ENCODE data around the gene S1PR2. TPM values are rescaled to one million over a fixed set of nuclear protein-coding genes. Genes with fewer than 3 reads are reported as not detected.
"Not testable (repeated sequence)": the region's sequence is repeated elsewhere in the genome, so short reads cannot be mapped to it uniquely, and the experiment has no call there.

Gene S1PR2
- total RNA-seq, 1 donor from 2014 or later = 12.5 TPM

DNA sequence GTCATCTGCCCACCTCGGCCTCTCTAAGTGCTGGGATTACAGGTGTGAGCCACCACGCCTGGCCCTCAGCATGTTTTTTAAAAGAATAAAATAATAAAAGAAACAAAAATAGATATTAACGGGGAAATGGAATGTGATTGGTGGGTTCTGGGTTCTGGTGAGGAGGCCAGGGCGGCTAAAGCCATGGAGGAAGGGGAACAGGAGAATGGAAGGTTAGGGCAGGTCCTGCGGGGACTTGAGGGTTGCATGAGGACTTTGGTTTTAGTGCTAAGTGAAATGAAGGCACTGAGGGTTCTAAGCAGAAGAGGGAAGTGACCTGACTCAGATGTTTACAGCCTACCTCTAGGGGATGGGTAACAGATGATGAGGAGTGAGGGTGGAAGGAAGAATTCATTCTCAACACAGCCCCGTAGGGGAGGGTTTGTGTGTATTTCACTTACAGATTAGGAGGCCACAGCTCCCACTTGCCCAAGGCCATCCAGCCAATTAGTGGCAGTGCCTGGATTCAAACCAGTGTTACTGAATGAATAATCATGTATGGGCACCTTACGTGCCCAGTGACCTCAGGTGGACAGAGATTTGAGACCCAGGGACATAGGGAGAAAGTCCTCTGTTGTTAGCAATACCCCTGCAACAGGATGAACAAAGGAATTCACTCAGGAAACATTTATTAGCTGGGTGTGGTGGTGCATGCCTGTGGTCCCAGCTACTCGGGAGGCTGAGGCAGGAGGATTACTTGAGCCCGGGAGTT, 14.2 kb upstream of the S1PR2 start:
- TF ChIP-seq, protein P1, sequence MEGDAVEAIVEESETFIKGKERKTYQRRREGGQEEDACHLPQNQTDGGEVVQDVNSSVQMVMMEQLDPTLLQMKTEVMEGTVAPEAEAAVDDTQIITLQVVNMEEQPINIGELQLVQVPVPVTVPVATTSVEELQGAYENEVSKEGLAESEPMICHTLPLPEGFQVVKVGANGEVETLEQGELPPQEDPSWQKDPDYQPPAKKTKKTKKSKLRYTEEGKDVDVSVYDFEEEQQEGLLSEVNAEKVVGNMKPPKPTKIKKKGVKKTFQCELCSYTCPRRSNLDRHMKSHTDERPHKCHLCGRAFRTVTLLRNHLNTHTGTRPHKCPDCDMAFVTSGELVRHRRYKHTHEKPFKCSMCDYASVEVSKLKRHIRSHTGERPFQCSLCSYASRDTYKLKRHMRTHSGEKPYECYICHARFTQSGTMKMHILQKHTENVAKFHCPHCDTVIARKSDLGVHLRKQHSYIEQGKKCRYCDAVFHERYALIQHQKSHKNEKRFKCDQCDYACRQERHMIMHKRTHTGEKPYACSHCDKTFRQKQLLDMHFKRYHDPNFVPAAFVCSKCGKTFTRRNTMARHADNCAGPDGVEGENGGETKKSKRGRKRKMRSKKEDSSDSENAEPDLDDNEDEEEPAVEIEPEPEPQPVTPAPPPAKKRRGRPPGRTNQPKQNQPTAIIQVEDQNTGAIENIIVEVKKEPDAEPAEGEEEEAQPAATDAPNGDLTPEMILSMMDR (IDR thresholded peaks at IDR 0.05; ENCODE audit: partially characterized antibody, unreplicated experiment) = no peak
- DNase-seq = no peak
- Mint-ChIP-seq H3K27ac (ENCODE audit: unreplicated experiment) (no peak overlapping the region), H3K27me3 (ENCODE audit: unreplicated experiment) (no peaks in the 10 kb centered on the region), H3K9me3 (ENCODE audit: unreplicated experiment) (no peaks in the 10 kb centered on the region), H3K4me3 (ENCODE audit: unreplicated experiment) (no peak overlapping the region), H3K4me1 (ENCODE audit: low read depth, unreplicated experiment) (no peaks in the 10 kb centered on the region), H3K36me3 (ENCODE audit: unreplicated experiment) (no peaks in the 10 kb centered on the region)

GRCh38 chr19:10243606-10244005, 12.5 kb upstream of the S1PR2 start:
- no peaks in the 10 kb centered on the region for H3K36me3 Mint-ChIP-seq (ENCODE audit: unreplicated experiment)
- no peaks in the 10 kb centered on the region for H3K9me3 Mint-ChIP-seq (ENCODE audit: unreplicated experiment)
- H3K27me3 Mint-ChIP-seq (ENCODE audit: unreplicated experiment) = no peaks in the 10 kb centered on the region
- no peaks in the 10 kb centered on the region for H3K4me1 Mint-ChIP-seq (ENCODE audit: low read depth, unreplicated experiment)
- H3K27ac Mint-ChIP-seq (ENCODE audit: unreplicated experiment) = no peak overlapping the region
- DNase-seq = no peak
- TF ChIP-seq, protein P1 (IDR thresholded peaks at IDR 0.05; ENCODE audit: partially characterized antibody, unreplicated experiment) = no peak
- no peak overlapping the region for H3K4me3 Mint-ChIP-seq (ENCODE audit: unreplicated experiment)

DNA sequence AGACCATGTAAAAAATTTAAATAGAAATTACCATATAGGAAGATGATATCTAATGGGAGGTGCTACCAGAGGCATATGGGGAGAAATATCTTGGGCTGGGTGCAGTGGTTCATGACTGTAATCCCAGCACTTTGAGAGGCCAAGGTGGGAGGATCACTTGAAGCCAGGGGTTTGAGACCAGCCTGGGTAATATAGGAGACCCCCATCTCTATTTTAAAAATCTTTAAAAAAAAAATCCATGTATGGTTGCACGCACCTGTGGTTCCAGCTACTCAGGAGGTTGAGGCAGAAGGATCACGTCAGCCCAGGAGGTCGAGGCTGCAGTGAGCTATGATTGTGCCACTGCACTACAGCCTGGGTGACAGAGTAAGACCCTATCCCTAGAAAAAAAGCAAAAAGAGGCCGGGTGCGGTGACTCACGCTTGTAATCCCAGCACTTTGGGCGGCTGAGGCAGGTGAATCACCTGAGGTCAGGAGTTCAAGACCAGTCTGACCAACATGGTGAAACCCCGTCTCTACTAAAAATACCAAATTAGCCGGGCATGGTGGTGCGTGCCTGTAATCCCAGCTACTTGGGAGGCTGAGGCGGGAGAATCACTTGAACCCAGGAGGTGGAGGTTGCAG, 10.8 kb upstream of the S1PR2 start:
- H3K27me3 Mint-ChIP-seq (ENCODE audit: unreplicated experiment); H3K9me3 Mint-ChIP-seq (ENCODE audit: unreplicated experiment); H3K4me1 Mint-ChIP-seq (ENCODE audit: low read depth, unreplicated experiment); DNase-seq; H3K36me3 Mint-ChIP-seq (ENCODE audit: unreplicated experiment); H3K27ac Mint-ChIP-seq (ENCODE audit: unreplicated experiment); H3K4me3 Mint-ChIP-seq (ENCODE audit: unreplicated experiment): not testable (repeated sequence)

DNA sequence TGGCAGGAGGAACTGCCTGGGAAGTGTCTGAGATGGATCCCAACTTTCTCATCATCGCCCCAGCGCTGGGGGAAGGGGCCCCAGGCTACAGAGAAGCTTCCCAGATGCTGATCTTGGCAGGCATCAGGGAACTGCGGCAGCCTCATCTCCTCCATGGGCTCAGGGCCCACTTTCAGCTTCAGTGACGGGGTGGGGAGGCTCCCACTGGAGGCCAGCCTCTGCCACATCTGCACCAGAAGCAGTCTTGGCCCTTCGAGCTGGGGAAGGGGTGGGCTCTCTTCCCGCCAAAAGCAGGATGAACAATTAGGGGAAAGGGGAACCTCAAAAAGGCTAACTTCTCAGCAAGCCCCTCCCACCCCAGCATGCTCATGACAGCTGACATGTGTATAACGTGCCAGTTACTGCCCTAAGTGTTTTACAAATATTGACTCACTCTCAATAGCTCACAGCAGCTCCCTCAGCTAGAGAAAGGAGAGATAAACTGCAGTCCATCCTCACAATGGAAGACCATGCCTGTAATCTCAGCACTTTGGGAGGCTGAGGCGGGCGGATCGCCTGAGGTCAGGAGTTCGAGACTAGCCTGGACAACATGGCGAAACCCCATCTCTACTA, 7.1 kb upstream of the S1PR2 start:
- H3K4me3 Mint-ChIP-seq (ENCODE audit: unreplicated experiment) = no peak overlapping the region

DNA sequence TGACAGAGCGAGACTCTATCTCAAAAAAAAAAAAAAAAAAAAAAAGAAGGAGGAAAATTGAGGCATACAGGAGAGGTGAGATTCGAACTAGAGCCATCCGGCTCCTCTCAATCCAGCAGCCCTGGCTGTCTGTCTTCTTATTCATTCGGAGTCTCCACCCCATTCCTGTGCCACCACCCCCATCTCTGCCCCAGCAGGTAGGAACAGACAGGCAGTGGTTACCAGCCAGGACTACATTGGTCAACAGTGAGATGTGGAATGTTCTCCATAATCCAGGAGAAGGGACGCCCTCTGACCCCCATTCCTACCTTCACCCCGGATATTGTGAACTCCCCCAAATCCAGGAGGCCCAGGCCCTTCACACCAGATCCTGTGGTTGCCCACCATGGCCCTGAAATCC, 6.6 kb upstream of the S1PR2 start:
- DNase-seq = no peak
- Mint-ChIP-seq H3K4me3 (ENCODE audit: unreplicated experiment) (no peak overlapping the region), H3K27me3 (ENCODE audit: unreplicated experiment) (peaks cover 9% of the 10 kb centered on the region), H3K4me1 (ENCODE audit: low read depth, unreplicated experiment) (peaks cover 7% of the 10 kb centered on the region), H3K36me3 (ENCODE audit: unreplicated experiment) (no peaks in the 10 kb centered on the region), H3K27ac (ENCODE audit: unreplicated experiment) (no peak overlapping the region), H3K9me3 (ENCODE audit: unreplicated experiment) (peaks cover 4% of the 10 kb centered on the region)
- TF ChIP-seq, protein P1 (IDR thresholded peaks at IDR 0.05; ENCODE audit: partially characterized antibody, unreplicated experiment) = no peak

More for the DNA sequence above, 7.1 kb upstream of the S1PR2 start:
- Mint-ChIP-seq H3K27me3 (ENCODE audit: unreplicated experiment) (peaks cover 9% of the 10 kb centered on the region), H3K4me1 (ENCODE audit: low read depth, unreplicated experiment) (peaks cover 7% of the 10 kb centered on the region), H3K9me3 (ENCODE audit: unreplicated experiment) (peaks cover 4% of the 10 kb centered on the region), H3K27ac (ENCODE audit: unreplicated experiment) (no peak overlapping the region), H3K36me3 (ENCODE audit: unreplicated experiment) (no peaks in the 10 kb centered on the region)
- DNase-seq = no peak
- TF ChIP-seq, protein P1 (IDR thresholded peaks at IDR 0.05; ENCODE audit: partially characterized antibody, unreplicated experiment) = no peak

DNA sequence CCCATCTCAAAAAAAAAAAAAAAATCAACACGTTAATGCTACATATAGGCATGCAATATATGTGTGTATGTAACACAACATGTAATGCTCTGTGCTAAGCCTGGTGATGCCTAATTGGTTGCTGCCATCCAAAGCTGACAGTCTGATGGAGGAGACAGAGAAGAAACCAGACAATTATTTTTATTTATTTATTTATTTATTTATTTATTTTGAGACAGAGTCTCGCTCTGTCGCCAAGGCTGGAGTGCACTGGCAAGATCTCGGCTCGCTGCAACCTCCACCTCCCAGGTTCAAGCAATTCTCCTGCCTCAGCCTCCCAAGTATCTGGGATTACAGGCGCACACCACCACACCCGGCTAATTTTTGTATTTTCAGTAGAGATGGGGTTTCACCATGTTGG, 4.3 kb upstream of the S1PR2 start:
- DNase-seq = not testable (repeated sequence)

More for the DNA sequence above, 4.3 kb upstream of the S1PR2 start:
- peaks cover 11% of the 10 kb centered on the region for H3K27me3 Mint-ChIP-seq (ENCODE audit: unreplicated experiment)
- peak overlapping the region; percentile 97 for H3K27ac Mint-ChIP-seq (ENCODE audit: unreplicated experiment)
- not testable (repeated sequence) for H3K9me3 Mint-ChIP-seq (ENCODE audit: unreplicated experiment); H3K36me3 Mint-ChIP-seq (ENCODE audit: unreplicated experiment); H3K4me1 Mint-ChIP-seq (ENCODE audit: low read depth, unreplicated experiment); H3K4me3 Mint-ChIP-seq (ENCODE audit: unreplicated experiment)

All from glutamatergic neuron (in vitro differentiated cells).